ENCODE data around the gene YIPF1.
A peak's percentile ranks its signal among the peaks of the same experiment; 100 is the strongest.
"Not testable (repeated sequence)": the region's sequence is repeated elsewhere in the genome, so short reads cannot be mapped to it uniquely, and the experiment has no call there.

The YIPF1 gene

DNA sequence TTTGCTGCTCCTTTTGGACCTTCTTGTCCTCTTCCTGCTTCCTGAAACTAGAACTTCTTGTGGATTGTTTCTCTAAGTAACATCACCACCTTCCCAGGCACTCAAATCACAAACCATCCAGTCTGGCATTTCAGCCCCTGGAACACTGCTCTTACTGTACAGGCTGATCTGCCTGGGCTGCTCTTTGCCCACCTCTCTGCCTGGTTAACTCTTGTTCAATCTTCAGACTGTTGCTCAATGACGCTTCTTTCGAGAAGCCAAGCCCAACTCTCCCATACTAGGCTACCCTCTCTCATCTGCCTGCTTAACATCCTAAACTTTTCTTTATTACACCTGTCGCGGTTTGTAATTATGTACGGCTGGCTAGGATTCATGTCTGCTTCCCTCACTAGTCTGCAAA is 5.0 kb upstream of the YIPF1 start:
- no peak for DNase-seq (ENCODE audit: low read depth)

DNA sequence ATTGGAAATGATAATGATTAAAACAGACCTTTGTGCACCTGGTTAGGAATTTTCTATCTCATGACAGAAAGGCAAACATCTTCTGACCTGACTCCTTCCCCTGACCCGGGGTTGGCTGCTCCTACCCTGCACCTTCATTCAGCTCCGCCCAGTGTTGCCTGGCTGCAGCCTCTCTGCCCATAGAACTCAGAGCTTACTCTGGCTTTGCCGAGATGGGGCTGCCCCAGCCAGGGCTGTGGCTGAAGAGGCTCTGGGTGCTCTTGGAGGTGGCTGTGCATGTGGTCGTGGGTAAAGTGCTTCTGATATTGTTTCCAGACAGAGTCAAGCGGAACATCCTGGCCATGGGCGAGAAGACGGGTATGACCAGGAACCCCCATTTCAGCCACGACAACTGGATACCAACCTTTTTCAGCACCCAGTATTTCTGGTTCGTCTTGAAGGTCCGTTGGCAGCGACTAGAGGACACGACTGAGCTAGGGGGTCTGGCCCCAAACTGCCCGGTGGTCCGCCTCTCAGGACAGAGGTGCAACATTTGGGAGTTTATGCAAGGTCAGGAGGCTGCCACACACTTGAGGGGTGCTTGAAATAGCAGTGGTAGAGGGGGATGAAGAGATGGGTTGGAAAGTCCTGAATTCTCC is 4.5 kb upstream of the YIPF1 start, which contains the start of gene DIO1:
DIO1 (plus strand) TSS at position 189 of the 638 bp plus-strand sequence; CDS start at position 213, 24 bp downstream.
- DNase-seq (ENCODE audit: low read depth) = no peak

DNA sequence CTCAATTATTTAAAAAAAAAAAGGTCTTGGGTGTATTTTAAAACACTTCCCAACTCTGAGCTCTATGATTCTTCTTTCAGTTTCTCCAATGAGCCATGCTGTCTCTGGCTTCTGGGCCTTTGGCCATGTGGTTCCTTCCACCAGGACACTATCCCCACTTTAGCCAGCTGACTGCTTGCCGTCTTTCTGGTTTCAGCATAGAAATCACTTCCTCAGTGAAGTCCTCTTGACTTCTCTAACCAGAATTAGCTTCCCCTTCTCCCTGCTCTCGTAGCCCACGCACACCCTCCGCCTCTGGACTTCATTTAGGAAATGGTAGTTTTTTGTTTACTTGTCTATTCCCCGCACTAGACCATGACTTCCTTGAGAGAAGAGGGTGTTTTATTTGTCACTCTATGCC is 3.3 kb upstream of the YIPF1 start:
- DNase-seq (ENCODE audit: low read depth) = no peak

DNA sequence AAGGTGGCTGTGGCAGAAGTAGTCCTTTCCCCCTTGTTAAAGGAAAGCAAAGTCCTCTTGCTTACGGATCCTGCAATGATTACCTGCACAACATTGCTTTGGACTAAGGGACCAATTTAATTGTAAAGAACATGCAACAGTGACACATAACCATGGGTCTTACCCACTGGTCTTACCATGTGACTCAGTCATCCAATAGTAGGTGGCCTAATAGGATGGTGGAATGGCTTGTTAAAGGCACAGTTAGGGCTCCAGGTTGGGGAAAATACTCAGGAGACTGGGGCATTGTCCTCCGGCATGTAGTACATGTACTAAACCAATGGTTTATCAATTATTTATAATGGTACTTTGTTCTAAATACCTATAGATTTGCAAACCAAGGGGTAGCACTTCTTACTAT is 2.1 kb upstream of the YIPF1 start:
- DNase-seq (ENCODE audit: low read depth) = no peak

DNA sequence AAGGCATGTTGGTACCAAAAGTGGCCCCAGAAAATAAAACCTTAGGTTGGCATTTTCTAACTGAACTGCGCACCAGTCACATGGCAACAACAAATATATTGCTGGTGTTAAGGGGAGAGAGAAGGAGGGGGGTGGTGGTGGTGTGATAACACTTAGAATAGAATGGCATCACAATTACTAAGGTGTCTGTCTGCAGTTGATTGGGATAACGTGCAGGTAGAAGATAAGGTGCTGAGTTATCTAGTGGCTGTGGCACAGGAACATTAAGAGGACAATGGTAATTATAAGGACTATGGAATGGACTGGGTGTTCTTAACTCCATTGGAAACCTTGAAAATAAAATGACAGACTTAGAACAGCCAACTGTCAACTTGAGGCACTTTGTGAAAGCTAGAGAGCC is 1.4 kb upstream of the YIPF1 start:
- no peak for DNase-seq (ENCODE audit: low read depth)

DNA sequence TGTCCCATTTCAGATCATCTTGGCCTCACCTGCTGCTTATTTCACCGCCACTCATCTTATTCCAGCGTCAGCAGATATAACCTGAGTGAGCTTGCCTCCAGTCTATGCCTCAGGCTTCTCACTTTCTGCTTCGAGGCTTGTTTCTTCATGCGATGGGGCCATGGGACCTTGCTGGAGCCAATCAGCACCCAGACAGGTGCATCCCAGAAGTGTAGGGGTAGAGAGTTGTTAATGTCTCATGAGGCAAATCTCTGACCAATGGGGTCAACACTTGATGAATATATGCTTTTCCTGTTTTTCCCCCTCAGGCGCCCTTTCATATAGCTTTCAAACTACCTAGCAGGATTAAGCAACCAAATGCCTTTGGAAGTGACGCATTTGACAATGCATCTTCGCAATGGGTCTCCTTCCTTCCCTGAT is 935 bp upstream of the YIPF1 start:
- DNase-seq (ENCODE audit: low read depth) = no peak

DNA sequence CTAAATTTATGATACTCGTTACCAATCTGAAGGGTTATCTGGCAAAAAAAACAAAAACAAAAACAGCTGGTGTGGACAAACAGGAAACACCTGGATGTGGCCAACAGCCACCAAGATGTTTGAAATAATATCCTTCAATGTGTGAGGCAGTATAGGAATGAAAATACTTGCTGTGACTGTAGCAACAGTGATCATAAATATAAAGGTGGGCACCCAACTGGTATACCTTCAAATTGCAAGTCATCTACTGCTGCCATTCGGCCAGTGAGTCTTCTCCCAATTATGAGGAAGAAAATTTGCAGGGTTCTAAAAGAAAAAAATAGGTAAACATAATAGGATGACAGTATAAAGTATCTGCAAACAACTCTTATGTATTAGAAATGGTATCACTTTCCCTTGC is 916 bp downstream of the YIPF1 start:
- DNase-seq (ENCODE audit: low read depth) = no peak

DNA sequence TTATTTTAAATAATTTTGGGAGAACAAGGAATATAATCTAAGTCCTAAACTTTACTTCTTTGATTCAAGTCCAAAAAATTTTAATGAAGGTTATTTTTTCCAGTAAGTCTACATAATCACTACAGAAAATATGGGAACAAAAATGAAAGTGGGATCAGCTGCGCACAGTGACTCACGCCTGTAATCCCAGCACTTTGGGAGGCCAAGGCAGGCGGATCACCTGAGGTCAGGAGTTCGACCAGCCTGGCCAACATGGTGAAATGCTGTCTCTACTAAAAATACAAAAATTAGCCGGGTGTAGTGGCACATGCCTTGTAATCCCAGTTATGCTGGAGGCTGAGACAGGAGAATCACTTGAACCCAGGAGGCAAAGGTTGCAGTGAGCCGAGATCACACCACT is 6.0 kb downstream of the YIPF1 start:
- not testable (repeated sequence) for DNase-seq (ENCODE audit: low read depth)

DNA sequence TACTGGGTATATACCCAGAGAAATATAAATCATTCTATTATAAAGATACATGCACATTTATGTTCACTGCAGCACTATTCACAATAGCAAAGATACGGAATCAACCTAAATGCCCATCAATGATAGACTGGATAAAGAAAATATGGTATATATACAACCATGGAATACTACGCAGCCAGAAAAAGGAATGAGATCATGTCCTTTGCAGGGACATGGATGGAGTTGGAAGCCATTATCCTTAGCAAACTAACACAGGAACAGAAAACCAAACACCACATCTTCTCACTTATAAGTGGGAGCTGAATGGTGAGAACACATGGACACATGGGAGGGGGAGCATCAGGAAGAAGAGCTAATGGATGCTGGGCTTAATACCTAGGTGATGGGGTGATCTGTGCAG is 7.7 kb downstream of the YIPF1 start:
- DNase-seq (ENCODE audit: low read depth) = not testable (repeated sequence)

DNA sequence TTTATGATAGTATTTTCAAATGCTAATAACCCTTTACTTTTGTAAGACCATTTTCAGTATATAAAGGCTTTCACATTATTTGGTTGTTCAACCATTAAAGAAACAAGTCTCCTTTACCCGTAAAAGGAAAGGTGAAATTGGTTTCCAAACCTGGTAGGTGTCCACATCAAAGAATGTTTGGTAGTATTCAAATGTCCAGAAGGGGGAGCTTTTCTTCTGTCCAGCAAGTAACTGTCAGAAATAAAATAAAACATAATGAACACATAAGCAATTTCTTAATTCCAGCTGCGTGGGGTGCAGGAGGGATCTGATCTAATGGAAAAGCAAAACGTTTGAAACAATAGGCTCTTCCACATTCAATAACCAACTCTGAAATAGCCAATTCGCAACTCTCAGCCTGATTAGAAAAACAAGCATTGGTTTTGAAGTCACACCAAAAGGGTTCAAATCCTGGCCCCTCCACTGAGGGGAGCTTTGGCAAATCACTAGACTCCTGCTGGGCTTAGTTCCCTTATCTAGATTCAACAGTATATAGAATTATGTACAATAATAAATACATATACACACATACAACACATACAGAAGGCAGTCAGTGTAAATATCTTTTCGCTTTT is 11.0 kb downstream of the YIPF1 start:
- DNase-seq (ENCODE audit: low read depth) = peak; percentile 29

DNA sequence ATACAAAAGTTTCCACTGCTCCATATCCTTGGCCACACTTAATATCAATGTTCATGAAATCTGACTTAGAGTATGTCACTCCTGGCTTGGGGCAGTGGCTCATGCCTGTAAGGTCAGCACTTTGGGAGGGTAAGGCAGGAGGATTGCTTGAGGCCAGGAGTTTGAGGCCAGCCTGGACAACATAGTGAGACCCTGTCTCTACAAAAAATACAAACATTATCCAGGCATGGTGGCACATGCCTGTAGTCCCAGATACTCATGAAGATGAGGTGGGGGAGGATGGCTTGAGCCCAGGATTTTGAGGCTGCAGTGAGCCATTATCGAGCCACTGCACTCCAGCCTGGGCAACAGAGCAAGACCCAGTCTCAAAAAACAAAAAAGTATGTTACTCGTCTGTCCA is 14.4 kb downstream of the YIPF1 start:
- DNase-seq (ENCODE audit: low read depth) = not testable (repeated sequence)

DNA sequence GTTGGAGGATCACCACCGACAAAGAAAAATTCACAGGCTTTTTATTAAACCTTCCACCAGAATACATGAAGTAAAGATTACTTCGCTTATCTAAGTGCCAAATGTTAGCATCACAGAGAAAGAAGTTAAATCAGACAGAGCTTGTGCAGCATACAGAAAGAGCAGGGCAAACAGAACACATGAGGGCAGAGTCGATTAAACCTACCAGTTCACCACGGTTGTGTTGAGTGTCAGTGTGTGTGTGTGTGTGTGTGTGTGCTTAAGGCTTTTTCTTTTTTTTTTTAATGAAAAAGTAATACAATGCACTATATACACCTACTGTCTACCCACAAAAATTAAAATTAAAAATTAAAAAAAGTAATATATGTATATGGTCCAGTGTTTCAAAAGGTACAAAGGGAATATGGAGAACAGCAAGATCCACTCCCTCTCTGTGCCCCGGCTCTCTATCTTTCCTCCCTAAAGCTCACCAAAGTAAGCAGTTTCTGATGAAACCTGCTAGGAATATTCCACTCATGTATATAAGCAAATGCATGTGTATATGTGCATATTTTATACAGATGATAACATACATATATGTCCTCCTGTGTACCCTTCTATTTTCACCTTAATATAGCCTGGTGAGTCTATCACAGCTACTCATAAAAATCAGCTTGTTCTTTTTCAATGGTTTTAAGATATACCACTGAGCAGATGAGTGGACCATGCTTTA is 17.7 kb downstream of the YIPF1 start:
- no peak for DNase-seq (ENCODE audit: low read depth)

DNA sequence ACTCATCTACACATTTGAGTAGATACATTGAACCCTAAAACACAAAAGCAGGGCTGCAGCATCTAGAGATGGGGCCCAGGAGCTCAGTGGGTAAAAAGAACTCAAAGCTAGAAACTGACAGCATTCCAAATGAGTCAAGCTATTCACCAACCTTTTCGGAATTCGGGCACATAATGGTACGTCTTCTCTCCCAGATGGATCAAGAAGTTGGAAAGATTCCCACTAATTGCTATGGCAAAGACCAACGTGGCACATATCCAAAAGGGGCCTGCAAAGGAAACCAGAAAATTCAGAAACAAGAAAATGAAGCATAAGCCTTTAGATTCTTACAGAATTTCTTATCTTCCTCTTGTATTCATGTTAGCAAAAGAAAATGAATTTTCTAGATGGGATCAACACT is 18.4 kb downstream of the YIPF1 start:
- DNase-seq (ENCODE audit: low read depth) = no peak

DNA sequence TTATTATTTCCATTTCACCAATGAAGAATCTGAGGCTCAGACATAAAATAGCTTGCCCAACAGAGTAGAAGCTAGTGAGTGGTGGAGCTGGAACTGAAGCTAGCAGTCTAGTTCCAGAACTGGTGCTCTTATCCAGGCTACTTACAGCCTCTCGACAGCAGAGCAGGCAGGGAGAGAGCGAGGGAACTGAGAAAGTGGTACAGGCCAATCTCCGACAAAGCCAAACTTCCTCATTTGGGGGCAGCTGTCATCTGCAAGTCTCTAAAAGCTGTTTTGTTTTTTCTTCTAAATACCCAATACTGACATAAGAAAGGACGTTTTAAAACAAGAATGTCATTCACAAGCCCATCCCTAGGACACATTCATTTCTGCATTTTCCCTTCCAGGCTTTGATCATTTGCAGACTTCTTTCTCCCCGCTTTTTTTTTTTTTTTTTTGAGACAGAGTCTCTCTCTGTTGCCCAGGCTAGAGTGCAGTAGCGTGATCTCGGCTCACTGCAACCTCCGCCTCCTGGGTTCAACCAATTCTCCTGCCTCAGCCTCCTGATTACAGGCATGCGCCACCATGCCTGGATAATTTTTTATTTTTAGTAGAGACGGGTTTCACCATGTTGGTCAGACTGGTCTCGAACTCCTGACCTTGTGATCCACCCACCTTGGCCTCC is 20.0 kb downstream of the YIPF1 start:
- DNase-seq (ENCODE audit: low read depth) = no peak

DNA sequence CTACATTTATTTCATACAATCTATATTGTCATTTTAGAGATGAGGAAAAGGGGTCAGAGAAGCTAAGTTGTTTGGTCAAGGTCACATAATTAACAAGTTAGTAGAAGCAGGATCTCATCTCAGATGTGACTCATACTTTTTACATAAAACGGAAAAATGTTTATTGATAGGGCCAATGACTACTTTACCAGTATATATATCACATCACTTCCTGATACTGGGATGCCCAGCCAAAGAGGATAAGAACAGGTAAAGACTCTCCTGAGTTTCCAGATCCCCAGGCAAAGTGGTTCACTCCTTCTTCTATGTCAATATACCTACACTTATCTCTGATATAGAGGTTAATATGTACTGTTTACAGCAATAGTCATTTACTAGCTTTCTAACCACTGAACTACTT is 21.0 kb downstream of the YIPF1 start:
- DNase-seq (ENCODE audit: low read depth) = no peak

DNA sequence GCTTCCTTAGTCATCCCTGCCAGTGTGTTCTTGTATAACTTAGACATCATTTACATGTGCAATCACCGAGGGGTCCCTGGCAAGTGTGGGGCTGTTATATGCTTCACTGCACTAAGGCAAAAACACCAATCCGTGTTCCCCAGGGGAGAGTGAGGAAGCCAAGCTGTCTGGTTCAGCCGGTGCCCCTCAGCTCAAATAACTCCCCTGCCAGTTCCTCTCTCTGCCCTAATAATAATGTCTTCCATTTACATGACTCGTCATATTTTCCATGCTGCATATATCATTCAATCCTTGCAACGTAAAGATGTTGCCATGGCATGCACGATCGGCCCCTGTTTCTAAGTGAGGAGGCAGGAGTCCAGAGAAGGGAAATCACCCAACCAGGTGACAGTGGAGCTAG is 27.1 kb downstream of the YIPF1 start:
- no peak for DNase-seq (ENCODE audit: low read depth)

DNA sequence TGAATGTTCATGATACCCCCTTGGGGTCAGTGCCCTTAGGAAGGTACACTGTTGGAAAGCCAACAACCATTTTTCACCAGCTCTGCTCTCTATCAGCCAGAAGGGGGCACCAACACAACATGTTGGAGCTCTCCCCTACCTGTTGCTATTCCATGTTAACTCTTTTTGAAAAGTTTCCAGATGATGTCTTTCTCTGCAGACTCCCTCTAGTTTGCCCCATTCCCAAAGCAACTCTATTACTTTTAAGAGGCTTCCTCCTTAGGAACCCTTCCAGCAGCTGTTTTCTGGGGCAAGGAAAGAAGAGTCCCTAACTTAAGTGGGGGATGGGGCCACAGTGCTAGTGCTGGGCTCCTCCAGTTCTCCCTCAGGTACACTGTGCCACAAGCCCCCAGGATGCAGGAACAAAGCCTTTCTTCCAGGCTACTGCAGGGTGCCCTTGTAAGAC is 28.6 kb downstream of the YIPF1 start:
- peak; percentile 23 for DNase-seq (ENCODE audit: low read depth)

DNA sequence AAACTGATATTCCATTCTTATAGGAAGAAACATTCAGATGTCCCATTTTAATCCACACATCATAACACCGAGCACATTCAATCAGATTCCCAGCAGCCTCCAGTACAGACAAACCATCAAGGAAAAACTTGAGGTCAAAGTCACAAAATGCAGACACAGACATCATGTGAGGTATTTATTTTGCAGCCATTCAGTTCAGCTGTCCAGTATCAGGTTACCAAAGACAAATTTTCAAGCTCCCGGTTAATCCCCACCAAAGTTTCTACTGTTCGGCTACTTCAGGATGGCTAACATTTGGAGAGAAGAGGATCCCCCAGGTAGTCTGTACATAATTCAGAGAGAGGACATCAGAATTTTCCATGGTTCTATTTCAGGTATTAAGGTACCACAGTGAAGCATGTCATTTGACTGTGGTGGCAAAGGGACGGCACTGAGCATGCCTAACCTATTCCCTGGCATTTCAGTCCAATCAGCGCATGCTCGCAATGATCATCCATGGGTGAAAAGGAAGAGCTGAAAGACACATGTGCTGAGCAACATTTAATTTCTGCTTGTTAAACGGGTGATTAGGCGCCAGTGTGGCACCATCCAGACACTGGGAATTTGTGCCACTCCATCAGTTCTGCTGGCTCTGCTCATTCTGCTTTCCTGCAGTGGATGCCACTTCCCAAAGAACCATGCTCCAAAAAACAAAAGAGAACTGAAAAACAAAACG is 37.9 kb downstream of the YIPF1 start:
- no peak for DNase-seq (ENCODE audit: low read depth)

DNA sequence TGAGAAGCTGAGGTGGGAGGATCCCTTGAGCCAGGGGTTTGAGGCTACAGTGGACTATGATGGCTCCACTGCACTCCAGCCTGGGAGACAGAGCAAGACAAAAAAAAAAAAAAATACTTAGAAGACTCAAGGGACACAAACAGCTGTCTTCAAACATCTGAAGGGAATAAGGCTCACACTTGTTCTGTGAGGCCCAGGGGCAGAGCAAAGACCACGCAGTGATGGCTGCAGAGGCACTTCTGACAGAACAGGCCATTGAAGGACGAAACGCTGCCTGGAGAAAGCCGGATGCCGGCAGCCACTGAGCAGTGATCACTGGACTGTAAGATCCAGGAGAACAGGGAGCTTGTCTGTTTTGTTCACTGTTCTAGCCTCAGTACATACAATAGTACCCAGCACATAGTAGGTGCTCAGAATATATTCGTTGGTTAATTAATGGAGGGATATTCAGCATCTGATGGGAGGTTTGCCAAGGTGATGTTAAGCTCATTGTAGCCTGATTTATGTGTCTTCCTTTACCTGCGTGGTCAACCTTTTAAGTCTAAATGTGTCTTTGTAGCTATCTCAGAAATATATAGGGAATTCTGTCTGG is 39.4 kb downstream of the YIPF1 start:
- DNase-seq (ENCODE audit: low read depth) = no peak

DNA sequence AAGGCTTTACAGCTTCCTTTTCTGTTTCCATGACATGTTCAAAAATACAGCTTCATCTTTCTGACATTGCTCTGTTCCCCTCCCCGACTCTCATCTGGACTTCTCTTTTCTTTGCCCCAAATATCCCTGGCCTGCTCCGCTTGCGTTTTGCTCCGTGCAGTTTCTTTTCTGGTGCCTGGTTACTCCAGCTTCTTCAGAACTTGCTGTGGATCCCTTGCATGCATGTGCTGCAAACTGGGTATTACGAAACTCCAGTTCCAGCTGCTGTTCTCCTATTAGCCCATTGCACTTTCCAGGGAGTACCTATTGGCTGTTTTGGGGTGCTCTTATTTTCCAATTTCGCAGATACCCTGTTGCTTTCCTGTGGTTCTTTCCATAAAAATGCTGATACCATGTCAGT is 41.6 kb downstream of the YIPF1 start:
- no peak for DNase-seq (ENCODE audit: low read depth)

DNA sequence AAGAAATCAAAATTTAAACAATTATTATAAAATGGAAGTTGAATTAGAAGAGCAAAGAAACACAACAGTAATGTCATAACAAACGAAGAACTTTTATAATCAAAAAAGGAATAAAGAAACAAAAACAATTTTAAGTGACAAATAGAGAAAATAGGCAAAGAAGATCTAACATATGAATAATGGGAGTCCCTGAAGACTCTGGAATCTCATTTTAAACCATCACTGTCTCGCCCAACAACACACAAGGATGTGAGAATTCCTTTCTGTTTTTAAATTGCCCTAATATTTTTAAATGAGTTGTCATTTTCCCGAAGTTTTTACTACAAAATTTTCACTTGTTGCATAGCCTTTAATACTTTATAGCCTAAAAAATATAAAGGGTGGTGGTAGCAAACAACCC is 47.2 kb downstream of the YIPF1 start:
- no peak for DNase-seq (ENCODE audit: low read depth)

DNA sequence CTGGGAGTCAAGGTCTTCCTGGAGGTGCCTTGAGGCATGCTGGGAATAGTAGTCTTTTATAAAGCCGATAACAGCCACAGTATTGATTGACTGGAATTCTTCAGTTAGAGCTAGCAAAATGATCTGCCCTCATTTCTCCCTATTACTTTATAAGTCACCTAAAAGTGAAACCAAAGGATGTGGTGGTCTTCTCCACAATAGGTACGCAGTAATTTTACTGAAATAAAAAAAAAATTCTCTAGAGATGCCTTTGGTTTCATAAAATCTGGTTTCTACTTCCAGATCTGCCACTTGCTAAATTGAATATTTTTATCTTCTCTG is 51.0 kb downstream of the YIPF1 start:
- no peak for DNase-seq (ENCODE audit: low read depth)

Data from stromal cell of bone marrow (primary cell).